HG03097 (cell line): ENCODE data around the gene SATB2.

ENCODE experiments used
- ATAC-seq: cut with Tn5 transposase; IDR thresholded peaks from one replicate; pipeline ENCODE4 v1.9.1; 2021; ENCODE audit not compliant: unreplicated experiment, low FRiP score

Gene SATB2

GRCh38 chr2:199455210-199455544 is 2.6 kb downstream of the SATB2 start:
- no peak for ATAC-seq

GRCh38 chr2:199452991-199453379 is 4.8 kb downstream of the SATB2 start:
- no peak for ATAC-seq

GRCh38 chr2:199452260-199452990 is 5.3 kb downstream of the SATB2 start:
- no peak for ATAC-seq

GRCh38 chr2:199449956-199450355 is 7.8 kb downstream of the SATB2 start:
- no peak for ATAC-seq

- ATAC-seq, result no peak
These were observed 8.3 kb downstream of the SATB2 start for GRCh38 chr2:199449455-199449854.

- no peak for ATAC-seq
These were observed 10.7 kb downstream of the SATB2 start for GRCh38 chr2:199446996-199447576.

- ATAC-seq, result no peak
These were observed 13.0 kb downstream of the SATB2 start for GRCh38 chr2:199444749-199445148.

GRCh38 chr2:199443589-199444130 is 14.1 kb downstream of the SATB2 start:
- no peak for ATAC-seq

- no peak for ATAC-seq
These were observed 15.6 kb downstream of the SATB2 start for GRCh38 chr2:199442173-199442572.

- no peak for ATAC-seq
These were observed 16.0 kb downstream of the SATB2 start for GRCh38 chr2:199441759-199442158.

GRCh38 chr2:199440118-199440517 is 17.6 kb downstream of the SATB2 start:
- no peak for ATAC-seq

- ATAC-seq, result no peak
These were observed 18.2 kb downstream of the SATB2 start for GRCh38 chr2:199439542-199439941.

GRCh38 chr2:199439066-199439465 is 18.7 kb downstream of the SATB2 start:
- no peak for ATAC-seq

GRCh38 chr2:199434555-199434954 is 23.2 kb downstream of the SATB2 start:
- ATAC-seq, result no peak

- no peak for ATAC-seq
These were observed 24.4 kb downstream of the SATB2 start for GRCh38 chr2:199433204-199433832.

- ATAC-seq, result no peak
These were observed 26.0 kb downstream of the SATB2 start for GRCh38 chr2:199431746-199432213.

GRCh38 chr2:199430214-199430613 is 27.5 kb downstream of the SATB2 start:
- no peak for ATAC-seq

- no peak for ATAC-seq
These were observed 29.4 kb downstream of the SATB2 start for GRCh38 chr2:199428291-199428690.

GRCh38 chr2:199424160-199424559 is 33.6 kb downstream of the SATB2 start:
- no peak for ATAC-seq

GRCh38 chr2:199419428-199419827 is 38.3 kb downstream of the SATB2 start:
- no peak for ATAC-seq

GRCh38 chr2:199414465-199414864 is 43.3 kb downstream of the SATB2 start:
- ATAC-seq, result no peak

GRCh38 chr2:199414001-199414400 is 43.7 kb downstream of the SATB2 start:
- no peak for ATAC-seq
